ENCODE data around the gene ANKRD40CL.

Gene ANKRD40CL

GRCh38 chr17:50721194-50722010, 45.9 kb downstream of the ANKRD40CL start:
- H3K4me3 ChIP-seq (ENCODE audit: low read depth, low read length) = peak overlapping the region; percentile 89
- peaks cover 10% of the 10 kb centered on the region for H3K4me1 ChIP-seq (ENCODE audit: control insufficient read depth, insufficient read depth, low read length)

DNA sequence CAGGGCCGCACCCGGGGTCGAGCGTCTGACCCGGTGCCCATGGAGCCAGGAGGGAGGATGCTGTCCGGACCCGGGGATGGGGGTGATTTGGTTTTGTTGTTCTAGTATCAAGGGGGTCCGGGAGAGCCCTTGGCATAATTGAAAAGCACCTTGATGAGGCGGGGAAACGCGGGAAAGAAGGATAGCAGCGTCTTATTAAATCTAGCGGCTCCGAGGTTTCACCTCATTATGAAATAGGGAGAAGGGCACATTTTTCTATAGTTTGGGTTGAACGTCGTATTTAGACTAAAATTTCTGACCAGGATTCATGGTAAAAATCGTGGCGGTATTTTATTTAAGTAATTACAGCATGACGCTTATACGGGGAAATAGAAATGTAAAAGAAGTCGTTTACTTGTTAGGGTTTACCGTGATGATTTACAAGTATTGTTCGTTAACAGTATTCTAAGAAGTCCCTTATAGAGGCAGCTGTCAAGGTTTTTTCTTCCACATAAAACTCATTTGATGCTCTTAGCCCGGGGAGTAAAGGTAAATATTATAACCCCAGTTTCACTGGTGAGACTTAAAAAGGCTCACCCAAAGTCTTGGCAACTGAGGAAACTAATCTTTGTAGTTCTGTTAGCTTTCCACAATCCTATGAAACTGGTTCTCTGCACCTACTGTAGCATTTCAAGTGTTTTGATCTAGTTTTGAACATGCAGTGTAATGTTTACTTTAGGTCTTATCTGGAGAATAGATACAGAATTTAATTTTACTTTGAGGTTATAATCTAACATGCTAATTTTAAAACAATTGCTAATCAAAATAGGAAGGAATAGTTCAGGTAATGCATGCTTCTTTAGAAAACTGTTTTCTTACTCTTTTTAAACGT, 47.2 kb downstream of the ANKRD40CL start:
- peak overlapping the region; percentile 97 for H3K9ac ChIP-seq (ENCODE audit: low read depth, low read length)
- no peaks in the 10 kb centered on the region for H3K9me3 ChIP-seq (ENCODE audit: control insufficient read depth, insufficient read depth, low read length)
- H3K4me3 ChIP-seq (ENCODE audit: low read depth, low read length) = peak overlapping the region; percentile 89
- H3K27me3 ChIP-seq (ENCODE audit: control insufficient read depth, insufficient read depth, low read length) = no peaks in the 10 kb centered on the region
- peaks cover 10% of the 10 kb centered on the region for H3K4me1 ChIP-seq (ENCODE audit: control insufficient read depth, insufficient read depth, low read length)
- no peaks in the 10 kb centered on the region for H3K36me3 ChIP-seq (ENCODE audit: control insufficient read depth, insufficient read depth, low read length)

More at GRCh38 chr17:50721194-50722010, 45.9 kb downstream of the ANKRD40CL start:
- Histone ChIP-seq H3K36me3 (ENCODE audit: control insufficient read depth, insufficient read depth, low read length) (no peaks in the 10 kb centered on the region), H3K27me3 (ENCODE audit: control insufficient read depth, insufficient read depth, low read length) (no peaks in the 10 kb centered on the region), H3K9ac (ENCODE audit: low read depth, low read length) (peak overlapping the region; percentile 97), H3K9me3 (ENCODE audit: control insufficient read depth, insufficient read depth, low read length) (no peaks in the 10 kb centered on the region)

DNA sequence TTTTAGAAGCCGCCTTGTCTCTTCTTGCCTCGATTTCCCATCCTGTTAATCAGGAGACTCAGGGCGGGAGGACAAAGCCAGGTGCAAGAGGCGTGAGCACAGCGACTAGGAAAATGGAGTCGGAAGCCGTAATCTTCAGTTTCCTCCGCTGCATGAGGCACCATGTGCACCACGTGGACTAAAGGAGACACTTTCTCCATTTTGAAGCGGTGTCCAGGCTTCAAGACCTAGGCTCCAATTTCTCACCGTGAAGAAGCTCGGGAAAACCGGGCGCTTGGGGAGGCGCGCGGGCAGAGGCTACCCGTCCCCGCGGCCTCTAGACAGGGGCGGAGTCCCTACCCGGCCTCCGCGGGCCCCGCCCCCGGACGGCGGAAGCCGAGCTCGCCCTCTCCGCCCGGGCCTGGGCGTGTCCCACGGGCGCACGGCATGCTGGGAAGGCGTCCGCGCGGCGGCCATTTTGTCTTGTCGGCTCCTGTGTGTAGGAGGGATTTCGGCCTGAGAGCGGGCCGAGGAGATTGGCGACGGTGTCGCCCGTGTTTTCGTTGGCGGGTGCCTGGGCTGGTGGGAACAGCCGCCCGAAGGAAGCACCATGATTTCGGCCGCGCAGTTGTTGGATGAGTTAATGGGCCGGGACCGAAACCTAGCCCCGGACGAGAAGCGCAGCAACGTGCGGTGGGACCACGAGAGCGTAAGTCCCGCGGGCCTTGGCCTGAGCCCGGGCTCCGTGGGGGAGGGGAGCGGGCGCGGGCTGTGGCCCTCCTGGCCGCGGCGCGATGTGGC, 48.0 kb downstream of the ANKRD40CL start, which contains the start of gene LUC7L3:
TSS of gene LUC7L3 (plus strand) at position 460 of the 780 bp plus-strand sequence. CDS start at position 590, 130 bp downstream.
- Histone ChIP-seq H3K9me3 (ENCODE audit: control insufficient read depth, insufficient read depth, low read length) (no peaks in the 10 kb centered on the region), H3K4me3 (ENCODE audit: low read depth, low read length) (peak within 1 kb of the TSS; percentile 89), H3K9ac (ENCODE audit: low read depth, low read length) (peak within 1 kb of the TSS; percentile 97), H3K4me1 (ENCODE audit: control insufficient read depth, insufficient read depth, low read length) (peaks cover 10% of the 10 kb centered on the region), H3K36me3 (ENCODE audit: control insufficient read depth, insufficient read depth, low read length) (no peaks in the 10 kb centered on the region), H3K27me3 (ENCODE audit: control insufficient read depth, insufficient read depth, low read length) (no peaks in the 10 kb centered on the region)

- H3K4me1 ChIP-seq (ENCODE audit: control insufficient read depth, insufficient read depth, low read length) = no peaks in the 10 kb centered on the region
- H3K4me3 ChIP-seq (ENCODE audit: low read depth, low read length) = no peak overlapping the region
- no peak overlapping the region for H3K9ac ChIP-seq (ENCODE audit: low read depth, low read length)
- H3K27me3 ChIP-seq (ENCODE audit: control insufficient read depth, insufficient read depth, low read length) = no peaks in the 10 kb centered on the region
- no peaks in the 10 kb centered on the region for H3K9me3 ChIP-seq (ENCODE audit: control insufficient read depth, insufficient read depth, low read length)
- H3K36me3 ChIP-seq (ENCODE audit: control insufficient read depth, insufficient read depth, low read length) = no peaks in the 10 kb centered on the region
Measured at GRCh38 chr17:50715471-50715870, 51.8 kb downstream of the ANKRD40CL start.

GRCh38 chr17:50712641-50713040, 54.7 kb downstream of the ANKRD40CL start:
- Histone ChIP-seq H3K4me1 (ENCODE audit: control insufficient read depth, insufficient read depth, low read length) (peaks cover 10% of the 10 kb centered on the region), H3K4me3 (ENCODE audit: low read depth, low read length) (no peak overlapping the region), H3K27me3 (ENCODE audit: control insufficient read depth, insufficient read depth, low read length) (no peaks in the 10 kb centered on the region), H3K9ac (ENCODE audit: low read depth, low read length) (no peak overlapping the region), H3K9me3 (ENCODE audit: control insufficient read depth, insufficient read depth, low read length) (no peaks in the 10 kb centered on the region), H3K36me3 (ENCODE audit: control insufficient read depth, insufficient read depth, low read length) (no peaks in the 10 kb centered on the region)
